Activated CD4-positive, alpha-beta T cell treated with anti-CD3 and anti-CD28 coated beads for 4 hours (primary cell): ENCODE results near the gene USP17L20.
"Not testable (repeated sequence)": the region's sequence is repeated elsewhere in the genome, so short reads cannot be mapped to it uniquely, and the experiment has no call there.

Experiments
- DNase-seq, 2 donors: peaks; one replicate each; pipeline ENCODE4 v3.0.0-alpha.2; 2020

Gene USP17L20, protein sequence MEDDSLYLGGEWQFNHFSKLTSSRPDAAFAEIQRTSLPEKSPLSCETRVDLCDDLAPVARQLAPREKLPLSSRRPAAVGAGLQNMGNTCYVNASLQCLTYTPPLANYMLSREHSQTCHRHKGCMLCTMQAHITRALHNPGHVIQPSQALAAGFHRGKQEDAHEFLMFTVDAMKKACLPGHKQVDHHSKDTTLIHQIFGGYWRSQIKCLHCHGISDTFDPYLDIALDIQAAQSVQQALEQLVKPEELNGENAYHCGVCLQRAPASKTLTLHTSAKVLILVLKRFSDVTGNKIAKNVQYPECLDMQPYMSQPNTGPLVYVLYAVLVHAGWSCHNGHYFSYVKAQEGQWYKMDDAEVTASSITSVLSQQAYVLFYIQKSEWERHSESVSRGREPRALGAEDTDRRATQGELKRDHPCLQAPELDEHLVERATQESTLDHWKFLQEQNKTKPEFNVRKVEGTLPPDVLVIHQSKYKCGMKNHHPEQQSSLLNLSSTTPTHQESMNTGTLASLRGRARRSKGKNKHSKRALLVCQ

DNA sequence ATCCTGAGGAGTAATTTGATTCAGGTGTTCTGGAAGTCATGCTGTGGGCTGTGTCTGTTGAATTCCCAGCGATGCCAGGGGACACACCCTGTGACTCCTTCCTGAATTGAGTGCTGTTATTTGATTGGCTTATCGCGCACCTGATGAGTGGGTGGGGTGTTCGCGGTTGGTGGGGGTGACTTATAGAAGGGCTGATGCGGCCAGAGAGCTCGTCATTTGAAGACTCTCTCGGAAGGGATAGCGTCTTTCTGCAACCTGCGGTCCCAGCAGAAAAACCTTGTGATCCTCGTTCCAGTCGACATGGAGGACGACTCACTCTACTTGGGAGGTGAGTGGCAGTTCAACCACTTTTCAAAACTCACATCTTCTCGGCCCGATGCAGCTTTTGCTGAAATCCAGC lies at the start of gene USP17L20:
Gene USP17L20, plus strand, starts transcription at position 301 of the 400 bp plus-strand sequence. Its CDS starts 0 bp downstream, at position 301.
- not testable (repeated sequence) for DNase-seq

DNA sequence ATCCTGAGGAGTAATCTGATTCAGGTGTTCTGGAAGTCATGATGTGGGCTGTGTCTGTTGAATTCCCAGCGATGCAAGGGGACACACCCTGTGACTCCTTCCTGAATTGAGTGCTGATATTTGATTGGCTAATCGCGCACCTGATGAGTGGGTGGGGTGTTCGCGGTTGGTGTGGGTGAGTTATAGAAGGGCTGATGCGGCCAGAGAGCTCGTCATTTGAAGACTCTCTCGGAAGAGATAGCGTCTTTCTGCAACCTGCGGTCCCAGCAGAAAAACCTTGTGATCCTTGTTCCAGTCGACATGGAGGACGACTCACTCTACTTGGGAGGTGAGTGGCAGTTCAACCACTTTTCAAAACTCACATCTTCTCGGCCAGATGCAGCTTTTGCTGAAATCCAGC lies 47.6 kb upstream of the USP17L20 start, which contains the start of gene USP17L10:
Gene USP17L10, plus strand, starts transcription at position 301 of the 400 bp plus-strand sequence. Its CDS starts 0 bp downstream, at position 301.
- DNase-seq = not testable (repeated sequence)

DNA sequence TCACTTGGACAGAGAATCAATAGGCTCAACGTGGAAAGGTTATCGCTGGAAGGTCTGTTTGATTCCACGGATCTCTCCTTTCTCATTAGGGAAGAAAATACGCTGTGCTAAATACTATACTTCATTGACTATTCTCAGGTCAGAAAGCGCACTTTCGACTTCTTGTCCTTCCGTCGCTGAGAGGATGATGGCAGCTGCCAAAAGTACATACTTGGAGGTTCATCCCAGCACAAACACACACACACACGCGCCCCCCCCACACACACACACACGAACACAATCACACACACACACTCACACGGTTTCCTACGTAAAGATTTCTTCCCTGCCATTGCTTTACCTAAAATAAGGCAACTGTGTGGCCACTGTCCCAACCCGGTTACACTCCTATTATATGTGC lies 43.2 kb upstream of the USP17L20 start:
- DNase-seq = not testable (repeated sequence)

DNA sequence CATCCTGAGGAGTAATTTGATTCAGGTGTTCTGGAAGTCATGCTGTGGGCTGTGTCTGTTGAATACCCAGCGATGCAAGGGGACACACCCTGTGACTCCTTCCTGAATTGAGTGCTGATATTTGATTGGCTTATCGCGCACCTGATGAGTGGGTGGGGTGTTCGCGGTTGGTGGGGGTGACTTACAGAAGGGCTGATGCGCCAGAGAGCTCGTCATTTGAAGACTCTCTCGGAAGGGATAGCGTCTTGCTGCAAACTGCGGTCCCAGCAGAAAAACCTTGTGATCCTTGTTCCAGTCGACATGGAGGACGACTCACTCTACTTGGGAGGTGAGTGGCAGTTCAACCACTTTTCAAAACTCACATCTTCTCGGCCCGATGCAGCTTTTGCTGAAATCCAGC lies 42.8 kb upstream of the USP17L20 start, which contains the start of gene USP17L11:
Gene USP17L11, plus strand, starts transcription at position 301 of the 400 bp plus-strand sequence. Its CDS starts 0 bp downstream, at position 301.
- DNase-seq = not testable (repeated sequence)

DNA sequence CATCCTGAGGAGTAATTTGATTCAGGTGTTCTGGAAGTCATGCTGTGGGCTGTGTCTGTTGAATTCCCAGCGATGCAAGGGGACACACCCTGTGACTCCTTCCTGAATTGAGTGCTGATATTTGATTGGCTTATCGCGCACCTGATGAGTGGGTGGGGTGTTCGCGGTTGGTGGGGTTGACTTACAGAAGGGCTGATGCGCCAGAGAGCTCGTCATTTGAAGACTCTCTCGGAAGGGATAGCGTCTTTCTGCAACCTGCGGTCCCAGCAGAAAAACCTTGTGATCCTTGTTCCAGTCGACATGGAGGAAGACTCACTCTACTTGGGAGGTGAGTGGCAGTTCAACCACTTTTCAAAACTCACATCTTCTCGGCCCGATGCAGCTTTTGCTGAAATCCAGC lies 38.1 kb upstream of the USP17L20 start, which contains the start of gene USP17L12:
Gene USP17L12, plus strand, starts transcription at position 301 of the 400 bp plus-strand sequence. Its CDS starts 0 bp downstream, at position 301.
- DNase-seq = not testable (repeated sequence)

DNA sequence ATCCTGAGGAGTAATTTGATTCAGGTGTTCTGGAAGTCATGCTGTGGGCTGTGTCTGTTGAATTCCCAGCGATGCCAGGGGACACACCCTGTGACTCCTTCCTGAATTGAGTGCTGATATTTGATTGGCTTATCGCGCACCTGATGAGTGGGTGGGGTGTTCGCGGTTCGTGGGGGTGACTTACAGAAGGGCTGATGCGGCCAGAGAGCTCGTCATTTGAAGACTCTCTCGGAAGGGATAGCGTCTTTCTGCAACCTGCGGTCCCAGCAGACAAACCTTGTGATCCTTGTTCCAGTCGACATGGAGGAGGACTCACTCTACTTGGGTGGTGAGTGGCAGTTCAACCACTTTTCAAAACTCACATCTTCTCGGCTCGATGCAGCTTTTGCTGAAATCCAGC lies 33.3 kb upstream of the USP17L20 start, which contains the start of gene USP17L13:
Gene USP17L13, plus strand, starts transcription at position 301 of the 400 bp plus-strand sequence. Its CDS starts 0 bp downstream, at position 301.
- not testable (repeated sequence) for DNase-seq

DNA sequence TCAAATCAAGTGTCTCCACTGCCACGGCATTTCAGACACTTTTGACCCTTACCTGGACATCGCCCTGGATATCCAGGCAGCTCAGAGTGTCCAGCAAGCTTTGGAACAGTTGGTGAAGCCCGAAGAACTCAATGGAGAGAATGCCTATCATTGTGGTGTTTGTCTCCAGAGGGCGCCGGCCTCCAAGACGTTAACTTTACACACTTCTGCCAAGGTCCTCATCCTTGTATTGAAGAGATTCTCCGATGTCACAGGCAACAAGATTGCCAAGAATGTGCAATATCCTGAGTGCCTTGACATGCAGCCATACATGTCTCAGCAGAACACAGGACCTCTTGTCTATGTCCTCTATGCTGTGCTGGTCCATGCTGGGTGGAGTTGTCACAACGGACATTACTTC lies 27.7 kb upstream of the USP17L20 start:
- DNase-seq = not testable (repeated sequence)

DNA sequence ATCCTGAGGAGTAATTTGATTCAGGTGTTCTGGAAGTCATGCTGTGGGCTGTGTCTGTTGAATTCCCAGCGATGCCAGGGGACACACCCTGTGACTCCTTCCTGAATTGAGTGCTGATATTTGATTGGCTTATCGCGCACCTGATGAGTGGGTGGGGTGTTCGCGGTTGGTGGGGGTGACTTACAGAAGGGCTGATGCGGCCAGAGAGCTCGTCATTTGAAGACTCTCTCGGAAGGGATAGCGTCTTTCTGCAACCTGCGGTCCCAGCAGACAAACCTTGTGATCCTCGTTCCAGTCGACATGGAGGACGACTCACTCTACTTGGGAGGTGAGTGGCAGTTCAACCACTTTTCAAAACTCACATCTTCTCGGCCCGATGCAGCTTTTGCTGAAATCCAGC lies 23.8 kb upstream of the USP17L20 start, which contains the start of gene USP17L15:
Gene USP17L15, plus strand, starts transcription at position 301 of the 400 bp plus-strand sequence. Its CDS starts 0 bp downstream, at position 301.
- not testable (repeated sequence) for DNase-seq

DNA sequence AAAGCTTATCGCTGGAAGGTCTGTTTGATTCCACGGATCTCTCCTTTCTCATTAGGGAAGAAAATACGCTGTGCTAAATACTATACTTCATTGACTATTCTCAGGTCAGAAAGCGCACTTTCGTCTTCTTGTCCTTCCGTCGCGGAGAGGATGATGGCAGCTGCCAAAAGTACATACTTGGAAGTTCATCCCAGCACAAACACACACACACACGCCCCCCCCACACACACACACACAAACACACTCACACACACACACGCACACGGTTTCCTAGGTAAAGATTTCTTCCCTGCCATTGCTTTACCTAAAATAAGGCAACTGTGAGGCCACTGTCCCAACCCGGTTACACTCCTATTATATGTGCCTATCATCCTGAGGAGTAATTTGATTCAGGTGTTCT lies 19.5 kb upstream of the USP17L20 start:
- not testable (repeated sequence) for DNase-seq

DNA sequence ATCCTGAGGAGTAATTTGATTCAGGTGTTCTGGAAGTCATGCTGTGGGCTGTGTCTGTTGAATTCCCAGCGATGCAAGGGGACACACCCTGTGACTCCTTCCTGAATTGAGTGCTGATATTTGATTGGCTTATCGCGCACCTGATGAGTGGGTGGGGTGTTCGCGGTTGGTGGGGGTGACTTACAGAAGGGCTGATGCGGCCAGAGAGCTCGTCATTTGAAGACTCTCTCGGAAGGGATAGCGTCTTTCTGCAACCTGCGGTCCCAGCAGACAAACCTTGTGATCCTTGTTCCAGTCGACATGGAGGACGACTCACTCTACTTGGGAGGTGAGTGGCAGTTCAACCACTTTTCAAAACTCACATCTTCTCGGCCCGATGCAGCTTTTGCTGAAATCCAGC lies 14.3 kb upstream of the USP17L20 start, which contains the start of gene USP17L17:
Gene USP17L17, plus strand, starts transcription at position 301 of the 400 bp plus-strand sequence. Its CDS starts 0 bp downstream, at position 301.
- not testable (repeated sequence) for DNase-seq

DNA sequence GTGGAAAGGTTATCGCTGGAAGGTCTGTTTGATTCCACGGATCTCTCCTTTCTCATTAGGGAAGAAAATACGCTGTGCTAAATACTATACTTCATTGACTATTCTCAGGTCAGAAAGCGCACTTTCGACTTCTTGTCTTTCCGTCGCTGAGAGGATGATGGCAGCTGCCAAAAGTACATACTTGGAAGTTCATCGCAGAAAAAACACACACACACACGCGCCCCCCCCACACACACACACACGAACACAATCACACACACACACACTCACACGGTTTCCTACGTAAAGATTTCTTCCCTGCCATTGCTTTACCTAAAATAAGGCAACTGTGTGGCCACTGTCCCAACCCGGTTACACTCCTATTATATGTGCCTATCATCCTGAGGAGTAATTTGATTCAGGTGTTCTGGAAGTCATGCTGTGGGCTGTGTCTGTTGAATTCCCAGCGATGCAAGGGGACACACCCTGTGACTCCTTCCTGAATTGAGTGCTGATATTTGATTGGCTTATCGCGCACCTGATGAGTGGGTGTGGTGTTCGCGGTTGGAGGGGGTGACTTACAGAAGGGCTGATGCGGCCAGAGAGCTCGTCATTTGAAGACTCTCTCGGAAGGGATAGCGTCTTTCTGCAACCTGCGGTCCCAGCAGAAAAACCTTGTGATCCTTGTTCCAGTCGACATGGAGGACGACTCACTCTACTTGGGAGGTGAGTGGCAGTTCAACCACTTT lies 9.8 kb upstream of the USP17L20 start, which contains the start of gene USP17L18:
Gene USP17L18, plus strand, starts transcription at position 678 of the 728 bp plus-strand sequence. Its CDS starts 0 bp downstream, at position 678.
- DNase-seq = peak; percentile 0 to 2

DNA sequence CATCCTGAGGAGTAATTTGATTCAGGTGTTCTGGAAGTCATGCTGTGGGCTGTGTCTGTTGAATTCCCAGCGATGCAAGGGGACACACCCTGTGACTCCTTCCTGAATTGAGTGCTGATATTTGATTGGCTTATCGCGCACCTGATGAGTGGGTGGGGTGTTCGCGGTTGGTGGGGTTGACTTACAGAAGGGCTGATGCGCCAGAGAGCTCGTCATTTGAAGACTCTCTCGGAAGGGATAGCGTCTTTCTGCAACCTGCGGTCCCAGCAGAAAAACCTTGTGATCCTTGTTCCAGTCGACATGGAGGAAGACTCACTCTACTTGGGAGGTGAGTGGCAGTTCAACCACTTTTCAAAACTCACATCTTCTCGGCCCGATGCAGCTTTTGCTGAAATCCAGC lies 4.8 kb upstream of the USP17L20 start, which contains the start of gene USP17L19:
Gene USP17L19, plus strand, starts transcription at position 301 of the 400 bp plus-strand sequence. Its CDS starts 0 bp downstream, at position 301.
- DNase-seq = not testable (repeated sequence)

DNA sequence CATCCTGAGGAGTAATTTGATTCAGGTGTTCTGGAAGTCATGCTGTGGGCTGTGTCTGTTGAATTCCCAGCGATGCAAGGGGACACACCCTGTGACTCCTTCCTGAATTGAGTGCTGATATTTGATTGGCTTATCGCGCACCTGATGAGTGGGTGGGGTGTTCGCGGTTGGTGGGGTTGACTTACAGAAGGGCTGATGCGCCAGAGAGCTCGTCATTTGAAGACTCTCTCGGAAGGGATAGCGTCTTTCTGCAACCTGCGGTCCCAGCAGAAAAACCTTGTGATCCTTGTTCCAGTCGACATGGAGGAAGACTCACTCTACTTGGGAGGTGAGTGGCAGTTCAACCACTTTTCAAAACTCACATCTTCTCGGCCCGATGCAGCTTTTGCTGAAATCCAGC lies 4.6 kb downstream of the USP17L20 start, which contains the start of gene USP17L21:
Gene USP17L21, plus strand, starts transcription at position 301 of the 400 bp plus-strand sequence. Its CDS starts 0 bp downstream, at position 301.
- not testable (repeated sequence) for DNase-seq

DNA sequence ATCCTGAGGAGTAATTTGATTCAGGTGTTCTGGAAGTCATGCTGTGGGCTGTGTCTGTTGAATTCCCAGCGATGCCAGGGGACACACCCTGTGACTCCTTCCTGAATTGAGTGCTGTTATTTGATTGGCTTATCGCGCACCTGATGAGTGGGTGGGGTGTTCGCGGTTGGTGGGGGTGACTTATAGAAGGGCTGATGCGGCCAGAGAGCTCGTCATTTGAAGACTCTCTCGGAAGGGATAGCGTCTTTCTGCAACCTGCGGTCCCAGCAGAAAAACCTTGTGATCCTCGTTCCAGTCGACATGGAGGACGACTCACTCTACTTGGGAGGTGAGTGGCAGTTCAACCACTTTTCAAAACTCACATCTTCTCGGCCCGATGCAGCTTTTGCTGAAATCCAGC lies 9.4 kb downstream of the USP17L20 start, which contains the start of gene USP17L22:
Gene USP17L22, plus strand, starts transcription at position 301 of the 400 bp plus-strand sequence. Its CDS starts 0 bp downstream, at position 301.
- DNase-seq = not testable (repeated sequence)

DNA sequence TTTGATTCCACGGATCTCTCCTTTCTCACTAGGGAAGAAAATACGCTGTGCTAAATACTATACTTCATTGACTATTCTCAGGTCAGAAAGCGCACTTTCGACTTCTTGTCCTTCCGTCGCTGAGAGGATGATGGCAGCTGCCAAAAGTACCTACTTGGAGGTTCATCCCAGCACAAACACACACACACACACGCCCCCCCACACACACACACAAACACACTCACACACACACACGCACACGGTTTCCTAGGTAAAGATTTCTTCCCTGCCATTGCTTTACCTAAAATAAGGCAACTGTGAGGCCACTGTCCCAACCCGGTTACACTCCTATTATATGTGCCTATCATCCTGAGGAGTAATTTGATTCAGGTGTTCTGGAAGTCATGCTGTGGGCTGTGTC lies 13.8 kb downstream of the USP17L20 start:
- DNase-seq = peak; percentile 0 to 1
